HepG2 (cell line): ENCODE measurements around the gene SEC14L2. TPM values are rescaled to one million over a fixed set of nuclear protein-coding genes. Genes with fewer than 3 reads are reported as not detected.

Experiments used
- ATAC-seq: fragments of 200-7000 bp; cut with Tn5 transposase; 3 replicates; pipeline ENCODE4 v1.9.1; 2020; ENCODE audit warnings: mild to moderate bottlenecking, moderate library complexity
- BruUV-seq: library from RNA; stranded (reverse); fragments of 400-500 nt; replicated peaks from 2 replicates; lab custom pipeline; 2021; lab: Mats Ljungman, UMichigan
- CTCF ChIA-PET: fragments of 300-600 bp; formaldehyde crosslinking; extraction: SDS; loops from one replicate; lab custom pipeline; 2021; ENCODE audit warnings: low total read pairs, inconsistent platforms, low intra/inter-chr PET ratio; lab: Yijun Ruan, JAX
- POLR2A ChIA-PET: fragments of 350-600 bp; sonication (Branson Sonifier 250); formaldehyde crosslinking; loops from one replicate; lab custom pipeline; 2020; ENCODE audit warnings: antibody characterized with exemption, inconsistent platforms; lab: Yijun Ruan, JAX
- DNase-seq: peaks from one replicate; pipeline ENCODE4 v3.0.0-alpha.2; 2015; ENCODE audit warnings: low spot score
- FAIRE-seq: peaks from 3 replicates; lab custom pipeline; 2011; peaks lifted over from hg19 to GRCh38; lab: Jason Lieb, UNC
- H2AFZ ChIP-seq: one replicate; pipeline ENCODE4 v1.6.1; 2011; ENCODE audit warnings: low read length, inconsistent platforms
- H3K27ac ChIP-seq: fragments of 300-600 bp; 3 replicates; pipeline ENCODE4 v1.8.0; 2011; ENCODE audit warnings: mixed run types, mild to moderate bottlenecking, mixed read lengths, low read length, inconsistent platforms; ENCODE audit not compliant: insufficient read depth; ENCODE audit errors: extremely low read length
- H3K27me3 ChIP-seq, 2 experiments: fragments of 200-600 bp in 1 of 2; 2 replicates in 1 of 2; 3 replicates in 1 of 2; pipeline versions ENCODE4 v1.6.0 to v1.8.0; 2011; ENCODE audit warnings: low read length in 2 of 2, mild to moderate bottlenecking in 2 of 2, moderate library complexity in 2 of 2, inconsistent platforms in 1 of 2; ENCODE audit not compliant: insufficient read depth in 2 of 2, control insufficient read depth in 1 of 2
- H3K36me3 ChIP-seq, 2 experiments: fragments of 200-600 bp in 1 of 2; replicated peaks in 1 of 2; 2 replicates in 1 of 2; 3 replicates in 1 of 2; pipeline versions ENCODE4 v1.5.1 to v1.8.0; 2011; ENCODE audit warnings: low read length in 2 of 2, inconsistent platforms in 1 of 2; ENCODE audit not compliant: insufficient read depth in 2 of 2, control insufficient read depth in 1 of 2
- H3K4me1 ChIP-seq: 2 replicates; pipeline ENCODE4 v1.5.1; 2012; ENCODE audit warnings: low read length, inconsistent platforms; ENCODE audit not compliant: insufficient read depth
- H3K4me2 ChIP-seq: 2 replicates; pipeline ENCODE4 v1.6.0; 2011; ENCODE audit warnings: low read depth, low read length, inconsistent platforms
- H3K4me3 ChIP-seq, 3 experiments: fragments of 200-600 bp in 1 of 3; sonication (generic), shearing (Covaris generic) in 1 of 3; replicated peaks in 1 of 3; 2 replicates each; pipeline ENCODE4 v1.5.1; 2011 to 2016; ENCODE audit warnings: low read length in 3 of 3, inconsistent platforms in 2 of 3, low read depth in 2 of 3, mild to moderate bottlenecking in 2 of 3, control low read depth in 1 of 3, mixed read lengths in 1 of 3; ENCODE audit not compliant: insufficient read depth in 1 of 3
- H3K79me2 ChIP-seq: one replicate; pipeline ENCODE4 v1.6.1; 2011; ENCODE audit warnings: low read length, inconsistent platforms; ENCODE audit not compliant: insufficient read depth
- H3K9ac ChIP-seq: 2 replicates; pipeline ENCODE4 v1.6.0; 2011; ENCODE audit warnings: mild to moderate bottlenecking, low read depth, low read length, inconsistent platforms; ENCODE audit not compliant: insufficient read depth
- H3K9me3 ChIP-seq: 2 replicates; pipeline ENCODE4 v1.5.1; 2012; ENCODE audit warnings: mild to moderate bottlenecking, low read length
- H4K20me1 ChIP-seq: 2 replicates; pipeline ENCODE4 v1.6.0; 2011; ENCODE audit warnings: inconsistent platforms, mild to moderate bottlenecking, low read length, moderate library complexity; ENCODE audit not compliant: insufficient read depth
- EHMT2 ChIP-seq: fragments of 200-600 bp; sonication (generic); IDR thresholded peaks from 2 replicates; pipeline ENCODE4 v1.7.0; 2017; ENCODE audit warnings: antibody characterized with exemption, low read depth, low read length, borderline replicate concordance
- MXI1 ChIP-seq: IDR thresholded peaks from 3 replicates; pipeline ENCODE4 v1.6.1; 2012; ENCODE audit warnings: low read depth, low read length, inconsistent platforms, borderline replicate concordance
- RFXAP ChIP-seq: sonication (generic); formaldehyde crosslinking; IDR thresholded peaks from 2 replicates; pipeline ENCODE4 v1.4.0; 2020; ENCODE audit warnings: missing genetic modification reagents, borderline replicate concordance
- TGIF2 ChIP-seq: IDR thresholded peaks from 2 replicates; pipeline ENCODE4 v1.6.1; 2016; ENCODE audit warnings: control low read depth, missing compliant biosample characterization
- ZFP62 ChIP-seq: sonication (generic); formaldehyde crosslinking; IDR thresholded peaks from 2 replicates; pipeline ENCODE4 v1.4.0; 2020; ENCODE audit warnings: missing genetic modification reagents
- ZNF136 ChIP-seq: sonication (generic); formaldehyde crosslinking; IDR thresholded peaks from 2 replicates; pipeline ENCODE4 v1.8.1; 2022; ENCODE audit warnings: low read depth, mild to moderate bottlenecking, moderate library complexity, missing genetic modification reagents
- ZNF678 ChIP-seq: sonication (generic); formaldehyde crosslinking; IDR thresholded peaks from 2 replicates; pipeline ENCODE4 v1.4.0; 2020; ENCODE audit warnings: mild to moderate bottlenecking, missing genetic modification reagents
- ZNF841 ChIP-seq: sonication (generic); formaldehyde crosslinking; IDR thresholded peaks from 2 replicates; pipeline ENCODE4 v1.8.1; 2023; ENCODE audit warnings: missing genetic modification reagents, borderline replicate concordance
- WGBS: methylation state at CpG from one replicate; pipeline ENCODE4 v1.1.6; 2017; ENCODE audit warnings: low lambda C conversion rate; 5-methylcytosine and 5-hydroxymethylcytosine counted together
- in situ Hi-C: cut with HindIII; loops from 2 replicates; pipeline ENCODE4 v1.10.0; 2017; ENCODE audit warnings: low pct_unique_long_range_greater_than_20kb; ENCODE audit not compliant: extremely low pct_ligation_motif_present
- intact Hi-C: fragments of 100-400 bp; cut with micrococcal nuclease; formaldehyde crosslinking; loops from one replicate; pipeline ENCODE4 v1.10.0; 2022; ENCODE audit not compliant: unreplicated experiment
- polyA plus RNA-seq, 8 experiments: library from polyadenylated mRNA; depleted of rRNA in 3 of 8; stranded (reverse) in 7 of 8; unstranded in 1 of 8; fragments of >200 nt; fragmentation: Illumina TruSeq in 4 of 8; extraction: Trizol in 4 of 8; gene quantifications; 2 replicates each; pipeline versions ENCODE4 v1.2.1 to v1.2.3, GENCODE V29; 2011 to 2016; ENCODE audit warnings: low read depth in 4 of 8, missing spikeins in 1 of 8, mixed read lengths in 1 of 8; ENCODE audit not compliant: insufficient read depth in 1 of 8
- total RNA-seq, 5 experiments: library from RNA; depleted of rRNA; stranded (reverse); fragments of >200 nt; fragmentation: Illumina TruSeq; extraction: Trizol; gene quantifications; 2 replicates each; pipeline ENCODE4 v1.2.3, GENCODE V29; 2016; ENCODE audit warnings: low read depth in 1 of 5
- TF ChIP-seq, protein P1 (sequence below): sonication (generic); formaldehyde crosslinking; IDR thresholded peaks from 2 replicates; pipeline ENCODE4 v1.5.0; 2020; ENCODE audit warnings: missing genetic modification reagents

Gene SEC14L2
- total and polyA plus RNA-seq, 2 of the 13 experiments (the other 11 are each of a cell fraction or from before 2014, with no cell fraction given), result 4.1 to 5.1 TPM

DNA sequence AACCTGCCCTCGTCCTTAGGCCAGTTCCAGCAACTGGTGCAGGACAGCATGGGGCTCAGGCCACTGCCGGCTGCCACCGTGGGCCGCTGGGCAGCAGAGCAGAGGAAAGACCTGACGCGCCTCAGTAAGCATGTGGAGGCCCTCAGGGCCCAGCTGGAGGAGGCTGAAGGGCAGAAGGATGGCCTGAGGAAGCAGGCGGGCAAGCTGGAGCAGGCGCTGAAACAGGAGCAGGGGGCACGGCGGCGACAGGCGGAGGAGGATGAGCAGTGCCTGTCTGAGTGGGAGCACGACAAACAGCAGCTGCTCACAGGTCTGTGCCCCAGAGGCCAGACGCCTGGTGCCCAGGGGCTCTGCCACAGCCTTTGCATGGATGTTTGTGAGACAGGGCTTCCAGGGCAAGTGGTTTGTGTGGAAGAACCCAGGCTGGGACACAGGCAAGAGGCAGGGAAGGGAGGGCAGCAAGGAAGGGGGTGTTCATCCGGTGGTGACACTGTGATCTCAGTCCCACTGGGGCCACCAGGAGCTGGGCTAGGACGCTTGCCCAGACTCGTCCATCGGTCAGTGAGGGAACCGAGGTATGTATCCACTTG, 26.1 kb upstream of the SEC14L2 start:
- no peaks in the 10 kb centered on the region; a peak in 1 of 5 replicates for H3K36me3 ChIP-seq
- no peaks in the 10 kb centered on the region for H3K79me2 ChIP-seq
- no peaks in the 10 kb centered on the region for H4K20me1 ChIP-seq
- H3K9me3 ChIP-seq, result no peaks in the 10 kb centered on the region
- intact Hi-C loops (no loop called here), in situ Hi-C loops (no loop called here)
- no peak overlapping the region for H3K4me2 ChIP-seq
- no peak for ATAC-seq
- TF ChIP-seq ZNF841 (CRISPR knock-in tag), result no peak
- no peak for TF ChIP-seq ZFP62 (CRISPR knock-in tag)
- no peak for TF ChIP-seq ZNF136
- TF ChIP-seq RFXAP (CRISPR knock-in tag), result no peak
- no peak for TF ChIP-seq TGIF2 (CRISPR knock-in tag)
- TF ChIP-seq, protein P1, sequence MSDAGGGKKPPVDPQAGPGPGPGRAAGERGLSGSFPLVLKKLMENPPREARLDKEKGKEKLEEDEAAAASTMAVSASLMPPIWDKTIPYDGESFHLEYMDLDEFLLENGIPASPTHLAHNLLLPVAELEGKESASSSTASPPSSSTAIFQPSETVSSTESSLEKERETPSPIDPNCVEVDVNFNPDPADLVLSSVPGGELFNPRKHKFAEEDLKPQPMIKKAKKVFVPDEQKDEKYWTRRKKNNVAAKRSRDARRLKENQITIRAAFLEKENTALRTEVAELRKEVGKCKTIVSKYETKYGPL (CRISPR knock-in tag), result no peak
- TF ChIP-seq EHMT2, result no peak
- TF ChIP-seq ZNF678 (CRISPR knock-in tag), result no peak
- TF ChIP-seq MXI1, result no peak
- H3K27me3 ChIP-seq, result no peaks in the 10 kb centered on the region
- no peak overlapping the region for H3K4me3 ChIP-seq
- no peak for DNase-seq
- WGBS, result 86% methylated on average over 11 of the region's 19 CpGs
- ChIA-PET CTCF (no interaction called here), POLR2A (no interaction called here)
- no TSS peak for BruUV-seq
- H3K27ac ChIP-seq, result no peak overlapping the region
- no peak overlapping the region for H3K9ac ChIP-seq
- FAIRE-seq, result no peak
- no peaks in the 10 kb centered on the region for H3K4me1 ChIP-seq
- no peak overlapping the region for H2AFZ ChIP-seq
